ENCODE data around the gene CYP8B1. TPM values are rescaled to one million over a fixed set of nuclear protein-coding genes. Genes with fewer than 3 reads are reported as not detected.

Gene CYP8B1
- total and polyA plus RNA-seq, 4 donors = 0.01 to 0.09 TPM; not detected in 2

DNA sequence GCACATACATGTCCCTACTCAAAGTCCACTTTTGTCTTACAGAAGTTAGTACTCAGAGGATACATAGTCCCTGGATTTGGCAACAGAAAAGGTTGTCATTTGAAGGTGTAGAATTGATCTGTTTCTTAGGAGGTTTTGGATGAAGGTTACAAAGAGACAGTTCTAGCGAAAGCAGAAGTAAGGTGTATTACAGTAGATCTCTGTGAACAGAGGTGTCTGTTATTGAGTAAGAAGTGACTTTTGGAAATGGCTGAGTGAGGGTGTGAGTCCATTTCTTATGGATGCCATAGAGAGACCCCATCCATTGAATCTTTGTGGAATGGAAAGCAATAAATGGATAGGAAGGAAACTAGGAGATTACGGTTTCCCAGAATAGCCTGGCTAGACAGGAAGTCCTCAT lies 35.9 kb upstream of the CYP8B1 start:
- ATAC-seq (ENCODE audit: insufficient read depth, low FRiP score) (no peak), DNase-seq (no peak)
- TF ChIP-seq, protein P1, sequence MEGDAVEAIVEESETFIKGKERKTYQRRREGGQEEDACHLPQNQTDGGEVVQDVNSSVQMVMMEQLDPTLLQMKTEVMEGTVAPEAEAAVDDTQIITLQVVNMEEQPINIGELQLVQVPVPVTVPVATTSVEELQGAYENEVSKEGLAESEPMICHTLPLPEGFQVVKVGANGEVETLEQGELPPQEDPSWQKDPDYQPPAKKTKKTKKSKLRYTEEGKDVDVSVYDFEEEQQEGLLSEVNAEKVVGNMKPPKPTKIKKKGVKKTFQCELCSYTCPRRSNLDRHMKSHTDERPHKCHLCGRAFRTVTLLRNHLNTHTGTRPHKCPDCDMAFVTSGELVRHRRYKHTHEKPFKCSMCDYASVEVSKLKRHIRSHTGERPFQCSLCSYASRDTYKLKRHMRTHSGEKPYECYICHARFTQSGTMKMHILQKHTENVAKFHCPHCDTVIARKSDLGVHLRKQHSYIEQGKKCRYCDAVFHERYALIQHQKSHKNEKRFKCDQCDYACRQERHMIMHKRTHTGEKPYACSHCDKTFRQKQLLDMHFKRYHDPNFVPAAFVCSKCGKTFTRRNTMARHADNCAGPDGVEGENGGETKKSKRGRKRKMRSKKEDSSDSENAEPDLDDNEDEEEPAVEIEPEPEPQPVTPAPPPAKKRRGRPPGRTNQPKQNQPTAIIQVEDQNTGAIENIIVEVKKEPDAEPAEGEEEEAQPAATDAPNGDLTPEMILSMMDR (IDR thresholded peaks at IDR 0.05; ENCODE audit: control extremely low read depth, extremely low read depth) = no peak
- Histone ChIP-seq H3K4me1 (ENCODE audit: control insufficient read depth in 5 of 5, insufficient read depth in 5 of 5, low read length in 5 of 5) (peaks cover 3 to 8% (median 7%) of the 10 kb centered on the region in 5 donors), H3K36me3 (ENCODE audit: control insufficient read depth in 4 of 4, insufficient read depth in 4 of 4, low read length in 4 of 4) (peaks cover 23 to 60% (median 46%) of the 10 kb centered on the region in 4 donors), H3K9ac (ENCODE audit: insufficient read depth in 1 of 2, low read length in 2 of 2) (no peak overlapping the region), H3K9me3 (ENCODE audit: control insufficient read depth in 4 of 4, insufficient read depth in 3 of 4, low read length in 3 of 4) (peaks cover 23 to 42% (median 25%) of the 10 kb centered on the region in 4 donors), H3K27me3 (ENCODE audit: control insufficient read depth in 3 of 3, insufficient read depth in 3 of 3, low read length in 2 of 3) (no peaks in the 10 kb centered on the region), H3K4me3 (no peak overlapping the region), H3K27ac (ENCODE audit: low read depth in 1 of 2, low read length in 1 of 2) (no peak overlapping the region)
- WGBS, 2 donors = 94 to 97% methylated on average over 2 of the region's 2 CpGs

DNA sequence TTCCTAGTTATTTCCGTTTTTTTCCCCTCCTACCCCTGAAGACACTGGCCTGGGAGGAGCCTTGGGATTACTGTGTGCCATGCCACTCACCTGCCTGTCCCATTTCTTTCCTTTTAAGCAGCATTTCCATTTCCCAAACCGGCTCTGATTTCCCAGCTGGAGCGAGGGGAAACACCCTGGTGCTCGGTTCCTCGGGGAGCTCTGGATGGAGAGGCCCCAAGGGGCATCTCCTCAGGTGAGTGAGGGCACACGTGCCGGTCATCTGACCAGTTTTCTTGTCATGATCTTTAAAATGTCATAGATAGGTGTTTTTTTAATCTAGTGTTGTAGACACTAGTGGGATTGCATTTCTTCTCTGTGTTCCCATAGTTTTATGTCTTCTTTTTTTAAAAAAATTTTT lies 33.0 kb upstream of the CYP8B1 start:
- Histone ChIP-seq H3K9me3 (ENCODE audit: control insufficient read depth in 4 of 4, insufficient read depth in 3 of 4, low read length in 3 of 4) (peaks cover 6 to 19% (median 12%) of the 10 kb centered on the region in 4 donors), H3K27ac (ENCODE audit: low read depth in 1 of 2, low read length in 1 of 2) (no peak overlapping the region), H3K4me3 (no peak overlapping the region), H3K36me3 (ENCODE audit: control insufficient read depth in 4 of 4, insufficient read depth in 4 of 4, low read length in 4 of 4) (peaks cover 14 to 36% (median 26%) of the 10 kb centered on the region in 4 donors), H3K9ac (ENCODE audit: insufficient read depth in 1 of 2, low read length in 2 of 2) (no peak overlapping the region), H3K4me1 (ENCODE audit: control insufficient read depth in 5 of 5, insufficient read depth in 5 of 5, low read length in 5 of 5) (peaks cover 3 to 14% (median 7%) of the 10 kb centered on the region in 5 donors), H3K27me3 (ENCODE audit: control insufficient read depth in 3 of 3, insufficient read depth in 3 of 3, low read length in 2 of 3) (no peaks in the 10 kb centered on the region)
- TF ChIP-seq, protein P1 (IDR thresholded peaks at IDR 0.05; ENCODE audit: control extremely low read depth, extremely low read depth) = no peak
- ATAC-seq (ENCODE audit: insufficient read depth, low FRiP score) = no peak
- DNase-seq = no peak
- 95% methylated on average over 7 of the region's 7 CpGs for WGBS, 2 donors

DNA sequence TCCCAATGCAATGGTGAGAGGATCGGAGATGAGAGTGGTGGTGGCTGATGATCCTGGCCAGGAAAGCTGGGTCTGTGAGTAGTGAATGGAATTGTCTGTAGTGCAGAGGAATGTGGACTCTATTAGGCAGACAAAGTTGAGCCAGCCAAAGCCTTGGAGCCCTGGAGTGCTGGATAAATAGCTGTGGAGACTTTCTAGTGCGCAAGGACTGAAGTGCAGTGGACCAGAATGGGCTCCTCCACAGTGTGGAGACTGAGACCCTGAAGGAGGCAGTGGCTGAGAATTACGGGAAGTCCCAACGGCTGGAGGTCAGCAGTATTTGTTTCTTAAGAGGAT lies 31.1 kb upstream of the CYP8B1 start:
- Histone ChIP-seq H3K4me3 (peak overlapping the region; percentile 53), H3K9ac (ENCODE audit: insufficient read depth in 1 of 2, low read length in 2 of 2) (peak overlapping the region; percentile 56 to 81), H3K4me1 (ENCODE audit: control insufficient read depth in 5 of 5, insufficient read depth in 5 of 5, low read length in 5 of 5) (peaks cover 3 to 14% (median 7%) of the 10 kb centered on the region in 5 donors), H3K9me3 (ENCODE audit: control insufficient read depth in 4 of 4, insufficient read depth in 3 of 4, low read length in 3 of 4) (peaks cover 0 to 15% (median 7%) of the 10 kb centered on the region in 4 donors), H3K27me3 (ENCODE audit: control insufficient read depth in 3 of 3, insufficient read depth in 3 of 3, low read length in 2 of 3) (no peaks in the 10 kb centered on the region), H3K36me3 (ENCODE audit: control insufficient read depth in 4 of 4, insufficient read depth in 4 of 4, low read length in 4 of 4) (peaks cover 14 to 26% (median 17%) of the 10 kb centered on the region in 4 donors), H3K27ac (ENCODE audit: low read depth in 1 of 2, low read length in 1 of 2) (no peak overlapping the region)
- DNase-seq (peak in 2 of 3 donors; percentile 19 to 37), ATAC-seq (ENCODE audit: insufficient read depth, low FRiP score) (no peak)
- WGBS, 2 donors = 56 to 61% methylated on average over 4 of the region's 4 CpGs
- TF ChIP-seq, protein P1 (IDR thresholded peaks at IDR 0.05; ENCODE audit: control extremely low read depth, extremely low read depth) = no peak

Data from lung (tissue), 12 donors.